Stomach (tissue), 9 donors: ENCODE results near the gene C5orf47. TPM values are rescaled to one million over a fixed set of nuclear protein-coding genes. Genes with fewer than 3 reads are reported as not detected.
A peak's percentile ranks its signal among the peaks of the same experiment; 100 is the strongest.

Source experiments
- DNase-seq, 2 donors: peaks; one replicate each; pipeline versions ENCODE4 v3.0.0 to v3.0.0-alpha.2; 2013 to 2019
- H3K27ac ChIP-seq, 5 donors: fragments of 200-600 bp in 4 of 5; sonication (generic) in 4 of 5; one replicate each; pipeline ENCODE4 v1.5.1; 2013 to 2019; ENCODE audit warnings: mild to moderate bottlenecking in 1 of 5, moderate library complexity in 1 of 5
- H3K27me3 ChIP-seq, 3 donors: fragments of 200-600 bp; sonication (generic); one replicate each; pipeline ENCODE4 v1.5.1; 2017 to 2019; ENCODE audit warnings: mixed run types in 1 of 3
- H3K36me3 ChIP-seq, 4 donors: fragments of 200-600 bp; sonication (generic); 1 replicate in 3 of 4; 2 replicates in 1 of 4; pipeline ENCODE4 v1.5.1; 2016 to 2019
- H3K4me1 ChIP-seq, 4 donors: fragments of 200-600 bp; sonication (generic); one replicate each; pipeline ENCODE4 v1.5.1; 2016 to 2019
- H3K4me3 ChIP-seq, 4 donors: fragments of 200-600 bp; sonication (generic) in 3 of 4; one replicate each; pipeline ENCODE4 v1.5.1; 2016 to 2019; ENCODE audit warnings: mild to moderate bottlenecking in 1 of 4
- H3K9me3 ChIP-seq, 4 donors: fragments of 200-600 bp; sonication (generic); one replicate each; pipeline ENCODE4 v1.5.1; 2016 to 2019
- CTCF ChIP-seq, 7 experiments: fragments of 450-650 bp in 4 of 7; fragments of 200-600 bp in 3 of 7; sonication (generic) in 3 of 7; IDR thresholded peaks; one replicate each; pipeline ENCODE4 v1.5.1; 2016 to 2019; ENCODE audit warnings: antibody characterized with exemption in 7 of 7, control low read depth in 2 of 7, mild to moderate bottlenecking in 1 of 7
- EP300 ChIP-seq: sonication (generic); formaldehyde crosslinking; IDR thresholded peaks from one replicate; pipeline ENCODE4 v1.6.1; 2017; ENCODE audit warnings: antibody characterized with exemption
- POLR2A ChIP-seq, 4 donors: fragments of 450-650 bp; IDR thresholded peaks; one replicate each; pipeline ENCODE4 v1.6.1; 2016; ENCODE audit warnings: antibody characterized with exemption in 4 of 4, control low read depth in 2 of 4, mild to moderate bottlenecking in 1 of 4, moderate library complexity in 1 of 4
- POLR2AphosphoS5 ChIP-seq, 3 donors: sonication (generic); formaldehyde crosslinking; IDR thresholded peaks; one replicate each; pipeline ENCODE4 v1.6.1; 2016; ENCODE audit warnings: antibody characterized with exemption in 3 of 3
- WGBS, 5 donors: extraction: QIAGEN DNeasy Blood & Tissue Kit in 3 of 5; methylation state at CpG; one replicate each; pipeline versions ENCODE4 v1.1.5 to v1.1.7; 2013 to 2018; 5-methylcytosine and 5-hydroxymethylcytosine counted together
- intact Hi-C: fragments of 100-400 bp; cut with DNase I; formaldehyde crosslinking; loops from one replicate; pipeline ENCODE4 v1.15.1; 2023; ENCODE audit warnings: low total_unique reads
- polyA plus RNA-seq, 3 donors: library from polyadenylated mRNA; stranded (reverse); fragments of 200-250 nt; gene quantifications; one replicate each; pipeline ENCODE4 v1.2.3, GENCODE V29; 2013
- total RNA-seq, 5 donors: library from RNA; depleted of rRNA; stranded (reverse); fragments of >200 nt; gene quantifications; one replicate each; pipeline versions ENCODE4 v1.1.0 to v1.2.3, GENCODE V29; 2014 to 2016
- donor health status: healthy with polysubstance abuse.
- donor health status: Bipolar disorder and iron deficiency.
- donor health status: healthy.

The C5orf47 gene
- total and polyA plus RNA-seq, 8 donors, result not detected

GRCh38 chr5:173971681-173972345 is 17.2 kb upstream of the C5orf47 start:
- DNase-seq, result no peak
- H3K9me3 ChIP-seq, result no peaks in the 10 kb centered on the region
- intact Hi-C loops, result loop anchor here (5.0 kb wide), 1 partner anchor 355 kb away; the partner anchor contains the start of gene BOD1
- no peaks in the 10 kb centered on the region for H3K27me3 ChIP-seq
- H3K4me3 ChIP-seq, result no peak overlapping the region
- TF ChIP-seq EP300 (no peak), CTCF (IDR thresholded peaks at IDR 0.05) (no peak), POLR2AphosphoS5 (IDR thresholded peaks at IDR 0.05) (no peak), POLR2A (IDR thresholded peaks at IDR 0.05) (no peak)
- H3K36me3 ChIP-seq, result no peaks in the 10 kb centered on the region
- H3K4me1 ChIP-seq, result peaks cover 7 to 15% (median 14%) of the 10 kb centered on the region in 4 donors
- no peak overlapping the region for H3K27ac ChIP-seq
- 91 to 96% (median 94%) methylated on average over 5 of the region's 5 CpGs for WGBS, 5 donors

GRCh38 chr5:173972607-173972924 is 16.4 kb upstream of the C5orf47 start:
- no peak for DNase-seq
- intact Hi-C loops, result loop anchor here (5.0 kb wide), 1 partner anchor 355 kb away; the partner anchor contains the start of gene BOD1
- H3K4me3 ChIP-seq, result peak overlapping the region; percentile 37 to 54 (median 48)

GRCh38 chr5:173972925-173973615 is 15.9 kb upstream of the C5orf47 start:
- peak; percentile 86 to 94 for DNase-seq
- H3K27me3 ChIP-seq, result no peaks in the 10 kb centered on the region
- peak overlapping the region; percentile 37 to 54 (median 48) for H3K4me3 ChIP-seq
- 3 to 5% (median 3%) methylated on average over 29 to 30 of the region's 30 CpGs for WGBS, 5 donors
- H3K36me3 ChIP-seq, result no peaks in the 10 kb centered on the region
- intact Hi-C loops, result loop anchor here (5.0 kb wide), 1 partner anchor 356 kb away; the partner anchor contains the start of gene BOD1
- H3K4me1 ChIP-seq, result peaks cover 7 to 15% (median 14%) of the 10 kb centered on the region in 4 donors
- no peaks in the 10 kb centered on the region for H3K9me3 ChIP-seq
- TF ChIP-seq POLR2A (IDR thresholded peaks at IDR 0.05), result no peak
- TF ChIP-seq CTCF (IDR thresholded peaks at IDR 0.05), result peak in 6 of 7 experiments; percentile 65 to 94 (median 87)
- peak overlapping the region; percentile 7 to 68 (median 46) for H3K27ac ChIP-seq

More at GRCh38 chr5:173972607-173972924, 16.4 kb upstream of the C5orf47 start:
- H3K27ac ChIP-seq, result peak overlapping the region in 3 of 5 donors; percentile 46 to 68 (median 54)
- no peaks in the 10 kb centered on the region for H3K27me3 ChIP-seq
- peaks cover 7 to 15% (median 14%) of the 10 kb centered on the region in 4 donors for H3K4me1 ChIP-seq
- H3K36me3 ChIP-seq, result no peaks in the 10 kb centered on the region
- TF ChIP-seq POLR2AphosphoS5 (IDR thresholded peaks at IDR 0.05) (no peak), CTCF (IDR thresholded peaks at IDR 0.05) (no peak), POLR2A (IDR thresholded peaks at IDR 0.05) (no peak), EP300 (no peak)
- no peaks in the 10 kb centered on the region for H3K9me3 ChIP-seq
- 62 to 69% (median 67%) methylated on average over 6 of the region's 6 CpGs for WGBS, 5 donors

- Histone ChIP-seq H3K4me1 (peaks cover 7 to 15% (median 14%) of the 10 kb centered on the region in 4 donors), H3K4me3 (peak overlapping the region; percentile 37 to 54 (median 48)), H3K9me3 (no peaks in the 10 kb centered on the region), H3K27me3 (no peaks in the 10 kb centered on the region), H3K27ac (peak overlapping the region in 3 of 5 donors; percentile 7 to 68 (median 46)), H3K36me3 (no peaks in the 10 kb centered on the region)
- intact Hi-C loops, result loop anchor here (5.0 kb wide), 1 partner anchor 356 kb away; the partner anchor contains the start of gene BOD1
- DNase-seq, result peak; percentile 48 to 63
- TF ChIP-seq POLR2A (IDR thresholded peaks at IDR 0.05) (no peak), POLR2AphosphoS5 (IDR thresholded peaks at IDR 0.05) (no peak), EP300 (no peak), CTCF (IDR thresholded peaks at IDR 0.05) (no peak)
- WGBS, 5 donors, result 6 to 21% (median 9%) methylated on average over 9 to 13 of the region's 13 CpGs
Measured at GRCh38 chr5:173973616-173973969, 15.4 kb upstream of the C5orf47 start.
